COR-L47 (cell line): ENCODE data around the gene MAPK1.
"Not testable (repeated sequence)": the region's sequence is repeated elsewhere in the genome, so short reads cannot be mapped to it uniquely, and the experiment has no call there.

Experiments
- DNase-seq: peaks from one replicate; lab custom pipeline; 2025; lab: John Stamatoyannopoulos, UW

Gene MAPK1

DNA sequence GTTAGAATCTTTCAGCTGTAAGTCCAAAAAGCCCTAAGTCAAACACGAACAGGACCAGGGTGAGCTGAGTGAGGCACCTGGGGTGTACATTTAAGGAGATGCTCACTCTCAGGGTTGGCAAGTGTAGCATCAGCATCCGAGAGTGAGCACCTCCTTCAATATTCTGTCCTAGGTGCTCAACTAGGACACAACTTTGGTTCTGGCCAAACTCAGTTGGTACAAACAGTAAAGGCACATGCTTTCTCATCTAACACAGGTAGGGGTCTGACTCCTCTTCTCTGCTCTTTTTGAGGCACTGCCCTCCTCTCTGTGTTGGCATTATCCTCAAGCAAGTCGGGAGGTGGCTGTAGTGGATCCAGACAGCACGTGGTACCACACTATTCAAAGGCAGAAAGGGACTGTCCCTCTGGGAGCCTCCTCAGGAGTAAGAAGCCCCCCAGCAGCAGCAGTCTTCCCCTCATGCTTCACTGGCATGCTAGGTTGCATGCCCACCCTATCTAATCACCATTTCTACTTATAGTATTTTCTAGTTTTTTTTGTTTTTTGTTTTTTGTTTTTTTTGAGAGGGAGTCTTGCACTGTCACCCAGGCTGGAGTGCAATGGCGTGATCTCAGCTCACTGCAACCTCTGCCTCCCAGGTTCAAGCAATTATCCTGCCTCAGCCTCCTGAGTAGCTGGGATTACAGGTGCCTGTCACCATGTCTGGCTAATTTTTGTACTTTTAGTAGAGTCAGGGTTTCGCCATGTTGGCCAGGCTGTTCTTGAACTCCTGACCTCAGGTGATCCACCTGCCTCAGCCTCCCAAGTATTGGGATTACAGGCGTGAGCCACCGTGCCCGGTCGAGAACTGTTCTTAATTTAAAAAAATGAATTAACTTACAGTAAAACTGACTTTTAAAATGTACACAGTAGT lies 14.7 kb upstream of the MAPK1 start:
- no peak for DNase-seq

DNA sequence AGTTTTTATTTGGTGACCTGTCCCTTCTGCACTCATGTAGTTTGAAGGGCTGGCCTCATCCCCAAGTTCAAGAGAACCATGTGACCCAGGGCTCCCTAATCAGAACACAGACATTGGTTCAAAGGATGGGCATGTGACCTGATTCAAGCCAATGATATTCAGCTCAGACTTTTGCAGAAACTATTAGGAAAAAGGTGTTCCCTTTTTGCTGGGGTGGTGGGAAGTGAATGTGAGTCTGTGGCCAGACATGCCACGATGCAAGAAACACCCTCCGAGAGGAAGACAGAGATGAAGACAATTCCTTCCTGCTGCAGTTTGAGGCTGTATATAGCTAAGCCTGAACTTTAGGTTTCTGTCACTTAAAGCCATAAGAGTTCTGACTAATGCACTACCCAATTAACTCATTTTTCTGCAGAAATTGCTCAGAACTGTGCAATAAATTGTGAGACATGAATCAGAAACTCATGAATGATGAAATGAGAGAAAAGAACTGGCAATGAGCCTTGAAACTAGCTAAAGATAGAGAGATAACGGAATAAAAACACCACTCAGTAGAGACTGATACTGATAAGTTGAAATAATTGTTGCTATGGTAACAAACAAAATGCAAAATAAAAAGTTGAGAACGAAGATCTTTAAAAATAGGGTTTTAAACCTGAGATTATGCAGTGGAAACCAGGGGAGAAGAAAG lies 9.2 kb upstream of the MAPK1 start:
- no peak for DNase-seq

DNA sequence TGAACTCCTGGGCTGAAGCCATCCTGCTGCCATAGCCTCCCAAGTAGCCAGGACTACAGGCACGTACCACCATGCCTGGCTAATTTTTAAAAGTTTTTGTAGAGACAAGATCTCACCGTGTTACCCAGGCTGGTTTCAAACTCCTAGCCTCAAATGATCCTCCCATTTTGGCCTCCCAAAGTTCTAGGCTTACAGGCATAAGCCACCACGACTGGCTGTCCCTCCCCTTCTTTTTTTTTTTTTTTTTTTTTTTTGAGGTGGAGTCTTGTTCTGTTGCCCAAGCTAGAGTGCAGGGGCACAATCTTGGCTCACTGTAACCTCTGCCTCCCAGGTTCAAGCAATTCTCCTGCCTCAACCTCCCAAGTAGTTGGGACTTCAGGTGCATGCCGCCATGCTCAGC lies 7.5 kb upstream of the MAPK1 start:
- DNase-seq: not testable (repeated sequence)

DNA sequence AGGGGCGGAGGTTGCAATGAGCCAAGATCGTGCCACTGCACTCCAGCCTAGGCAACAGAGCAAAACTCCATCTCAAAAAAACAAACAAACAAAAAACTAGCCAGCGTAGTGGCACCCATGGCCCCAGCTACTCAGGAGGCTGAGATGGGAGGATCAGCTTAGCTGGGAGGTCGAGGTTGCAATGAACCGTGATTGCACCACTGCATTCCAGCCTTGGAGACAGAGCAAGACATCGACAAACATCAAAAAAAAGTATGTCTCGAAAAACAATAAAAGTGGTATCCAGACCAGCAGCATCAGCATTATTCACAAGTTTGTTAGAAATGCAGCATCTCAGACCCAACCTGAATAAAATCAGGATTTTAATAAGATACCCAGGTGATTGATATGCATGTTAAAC lies 6.2 kb upstream of the MAPK1 start:
- no peak for DNase-seq

DNA sequence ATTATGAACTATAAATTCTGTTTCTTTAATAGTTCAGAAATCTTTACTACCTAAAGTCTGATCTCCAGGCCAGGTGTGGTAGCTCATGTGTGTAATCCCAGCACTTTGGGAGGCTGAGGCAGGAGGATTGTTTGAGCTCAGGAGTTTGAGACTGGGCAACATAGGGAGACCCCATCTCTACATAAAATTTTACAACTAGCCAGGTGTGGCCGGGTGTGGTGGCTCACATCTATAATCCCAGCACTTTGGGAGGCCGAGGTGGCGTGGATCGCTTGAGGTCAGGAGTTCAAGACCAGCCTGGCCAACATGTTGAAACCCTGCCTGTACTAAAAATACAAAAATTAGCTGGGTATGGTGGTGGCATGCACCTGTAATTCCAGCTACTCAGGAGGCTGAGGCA lies 5.3 kb upstream of the MAPK1 start:
- not testable (repeated sequence) for DNase-seq

DNA sequence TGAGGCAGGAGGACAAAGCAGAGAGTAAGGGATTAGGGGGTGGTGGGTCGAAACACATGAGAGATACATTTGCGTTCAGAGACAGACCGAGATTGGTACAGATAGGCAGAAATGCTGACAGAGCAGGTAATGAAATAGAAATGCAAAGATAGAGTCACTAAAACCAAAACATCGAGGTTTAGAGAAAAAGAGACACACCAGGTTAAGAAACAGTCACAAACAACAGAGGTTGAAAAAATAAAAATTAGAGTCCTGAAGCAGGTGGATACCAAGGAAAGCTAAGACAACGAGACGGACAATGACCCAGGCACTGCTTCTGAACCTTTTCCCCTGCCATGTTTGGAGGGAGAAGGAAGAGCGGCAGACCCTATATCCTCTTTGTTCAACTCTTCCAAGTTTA lies 1.2 kb upstream of the MAPK1 start:
- DNase-seq: no peak

DNA sequence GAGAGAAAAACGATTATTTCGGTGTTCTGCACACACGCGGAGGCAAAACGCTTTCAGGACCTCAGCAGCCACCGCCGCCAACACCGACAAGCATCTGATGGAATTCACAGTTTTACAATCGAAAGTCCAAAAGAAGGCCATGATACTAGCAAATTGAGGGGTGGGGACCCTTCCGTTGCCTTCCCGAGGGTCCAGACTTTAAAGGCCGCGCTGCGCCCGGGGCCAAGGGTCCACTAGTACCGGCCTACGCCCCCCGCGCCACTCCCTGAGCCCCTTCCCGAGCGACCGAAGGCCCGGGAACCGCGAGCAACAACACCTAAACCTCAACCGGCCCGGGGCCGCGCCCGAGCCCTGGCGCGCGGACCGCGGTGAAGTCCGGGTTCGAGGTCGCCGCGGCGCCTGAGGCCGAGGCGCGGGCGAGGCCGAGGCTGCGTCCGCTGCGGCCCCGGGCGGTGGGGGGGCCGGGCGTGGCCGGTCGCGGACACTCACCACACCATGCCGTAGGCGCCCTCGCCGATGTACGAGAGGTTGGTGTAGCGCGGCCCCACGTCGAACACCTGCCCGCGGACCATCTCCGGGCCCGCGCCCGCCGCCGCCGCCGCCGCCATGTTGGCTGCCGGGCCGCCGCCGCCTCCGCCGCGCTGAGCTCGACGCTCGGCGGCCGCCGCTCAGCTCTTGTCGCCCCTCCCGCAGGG lies 465 bp downstream of the MAPK1 start:
- DNase-seq: no peak

DNA sequence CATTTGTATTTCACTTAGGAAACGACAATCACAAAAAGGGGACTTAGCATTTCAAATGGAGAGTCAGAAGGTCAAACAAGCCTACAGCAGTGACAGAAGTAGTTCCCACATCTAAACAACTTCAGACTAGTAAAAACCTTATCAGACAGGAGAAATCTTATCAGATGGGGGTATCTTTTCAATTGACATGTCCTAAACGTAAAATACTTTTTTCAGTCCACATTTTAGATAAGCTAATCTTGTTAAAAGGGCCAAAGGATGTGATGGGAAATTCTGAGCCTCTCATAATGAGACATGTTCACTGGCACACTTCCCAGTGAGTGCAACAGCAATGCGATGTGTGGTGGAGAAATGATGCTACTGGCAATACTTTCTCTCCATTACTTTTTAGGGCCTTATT lies 2.4 kb downstream of the MAPK1 start:
- no peak for DNase-seq

DNA sequence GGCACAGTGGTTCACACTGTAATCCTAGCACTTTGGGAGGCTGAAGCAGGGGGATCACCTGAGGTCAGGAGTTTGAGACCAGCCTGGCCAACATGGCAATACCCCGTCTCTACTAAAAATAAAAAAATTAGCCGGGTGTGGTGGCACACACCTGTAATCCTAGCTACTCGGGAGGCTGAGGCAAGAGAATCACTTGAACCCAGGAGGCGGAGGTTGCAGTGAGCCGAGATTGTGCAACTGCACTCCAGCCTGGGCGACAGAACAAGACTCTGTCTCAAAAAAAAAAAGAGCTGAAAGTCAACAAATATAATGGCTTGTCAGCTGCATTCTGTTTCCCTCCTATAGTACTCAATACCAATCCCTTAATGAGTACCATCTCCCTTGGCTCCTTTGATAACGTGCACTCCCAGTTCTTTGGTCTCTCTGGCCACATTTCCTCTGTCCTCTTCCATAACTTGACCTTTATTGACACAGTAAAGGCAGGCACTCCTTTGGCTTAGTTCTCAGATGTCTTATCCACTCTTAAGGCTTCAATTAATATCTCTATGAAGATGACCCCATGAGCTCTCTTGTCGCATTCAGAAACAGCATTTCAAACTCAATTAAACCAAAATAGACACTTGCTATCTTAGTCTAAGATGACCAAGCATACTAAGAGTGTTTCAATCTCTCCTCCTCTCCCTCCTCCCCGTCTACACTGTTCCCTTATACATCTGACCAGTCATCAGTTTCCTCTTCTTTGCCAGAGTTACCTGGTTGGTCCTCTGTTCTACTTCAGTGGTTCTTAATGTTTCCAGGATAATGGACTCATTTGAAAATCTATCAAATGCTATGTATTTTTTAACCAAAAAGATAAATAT lies 4.8 kb downstream of the MAPK1 start:
- DNase-seq: no peak

DNA sequence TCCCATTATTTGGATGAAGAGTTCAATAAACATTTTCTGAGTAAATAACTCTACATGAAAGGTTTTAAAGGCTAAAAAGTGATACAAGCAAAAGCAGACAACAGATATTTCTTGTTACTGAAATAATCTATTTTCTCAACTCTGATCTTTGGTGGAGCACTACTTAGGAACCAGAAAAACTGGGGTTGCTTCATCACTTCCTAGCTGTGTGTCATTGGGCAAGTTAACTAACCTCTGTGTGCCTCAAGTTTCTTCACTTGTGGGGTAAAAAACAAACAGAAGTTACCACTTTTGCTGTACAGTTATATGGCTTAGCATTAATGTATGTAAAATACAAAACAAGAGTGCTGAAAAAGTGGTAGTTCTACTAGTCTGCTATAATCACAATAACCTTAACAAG lies 5.6 kb downstream of the MAPK1 start:
- DNase-seq: no peak

DNA sequence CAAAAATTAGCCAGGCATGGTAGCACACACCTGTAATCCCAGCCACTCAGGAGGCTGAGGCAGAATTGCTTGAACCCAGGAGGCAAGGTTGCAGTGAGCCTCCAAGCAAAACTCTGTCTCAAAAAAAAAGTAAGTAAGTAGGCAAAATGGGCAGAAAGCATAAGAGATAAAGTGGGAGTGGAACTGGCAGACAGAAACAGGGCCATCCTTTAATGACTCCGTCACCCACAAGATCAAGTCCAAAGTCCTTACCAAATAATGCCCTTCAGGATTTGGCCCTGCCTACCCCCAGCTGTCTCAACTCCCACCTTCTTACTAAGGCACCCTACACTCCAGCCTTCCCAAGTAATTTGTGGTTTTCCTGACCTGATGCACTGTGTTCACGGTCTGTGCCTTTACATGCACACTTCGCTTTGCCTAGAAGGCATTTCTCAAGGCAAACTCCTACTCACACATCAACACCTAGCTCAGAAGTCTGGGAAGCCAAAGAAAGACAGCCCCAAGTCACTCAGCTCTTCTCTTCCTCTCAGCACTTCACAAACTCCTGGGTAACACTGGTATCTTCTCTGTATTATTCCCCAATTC lies 6.1 kb downstream of the MAPK1 start:
- no peak for DNase-seq

DNA sequence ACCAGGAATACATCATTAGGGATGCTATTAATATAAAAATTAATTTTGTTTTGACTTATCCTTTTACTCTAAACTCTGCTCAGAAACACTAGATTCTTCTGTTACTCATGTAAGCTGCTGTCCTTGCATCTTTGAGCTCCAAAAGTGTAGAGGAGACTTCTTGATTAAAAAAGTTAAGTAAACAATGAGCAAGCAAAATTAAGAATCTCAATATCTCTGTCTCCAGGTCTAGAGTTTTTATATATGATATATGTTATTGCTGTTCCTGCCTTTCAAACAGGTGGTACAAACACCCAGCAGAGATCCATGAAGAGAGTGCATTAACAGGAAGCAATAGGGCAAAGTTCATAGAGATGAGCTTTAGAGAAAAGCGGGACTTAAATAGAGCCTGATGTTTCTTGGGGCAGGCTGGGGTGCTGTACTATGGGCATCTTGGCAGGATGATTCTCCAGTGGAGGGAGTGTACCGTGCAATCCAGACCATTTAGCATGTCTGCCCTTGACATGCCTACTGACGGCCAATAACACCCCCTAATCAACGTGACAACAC lies 6.9 kb downstream of the MAPK1 start:
- no peak for DNase-seq

DNA sequence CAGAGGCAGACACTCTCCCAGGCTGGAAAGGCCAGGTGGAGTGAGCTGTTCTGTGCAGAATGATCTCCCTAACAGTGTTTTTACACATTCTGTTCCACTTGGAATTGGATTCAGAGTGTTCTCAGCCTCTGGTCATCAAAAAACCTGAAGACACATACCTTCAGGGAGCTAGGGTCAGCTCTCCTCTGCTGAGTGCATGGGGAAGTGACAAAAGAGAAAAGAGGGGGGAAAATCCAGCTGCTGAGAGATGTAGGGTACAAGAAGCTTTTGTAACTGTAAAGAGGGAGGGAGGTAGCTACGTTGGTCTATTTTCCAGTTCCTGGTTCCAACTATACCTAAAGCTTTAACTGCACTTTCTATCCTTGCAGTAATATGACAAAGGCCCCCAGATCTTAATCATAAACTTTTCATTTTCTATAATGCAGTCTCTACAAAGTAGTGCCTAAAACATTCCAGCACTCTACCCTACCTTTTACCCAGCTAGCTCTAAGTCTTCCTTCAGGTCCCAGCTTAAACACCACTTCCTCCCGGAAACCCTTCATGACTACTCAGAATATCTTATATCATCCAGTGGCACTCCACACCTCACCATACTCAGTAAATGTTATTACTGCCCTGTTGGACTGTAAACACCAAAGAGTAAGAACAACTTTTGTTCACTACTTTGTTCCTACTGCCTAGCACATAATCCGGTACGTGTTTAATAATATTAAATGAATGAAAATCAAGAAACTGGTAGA lies 9.2 kb downstream of the MAPK1 start:
- DNase-seq: no peak

DNA sequence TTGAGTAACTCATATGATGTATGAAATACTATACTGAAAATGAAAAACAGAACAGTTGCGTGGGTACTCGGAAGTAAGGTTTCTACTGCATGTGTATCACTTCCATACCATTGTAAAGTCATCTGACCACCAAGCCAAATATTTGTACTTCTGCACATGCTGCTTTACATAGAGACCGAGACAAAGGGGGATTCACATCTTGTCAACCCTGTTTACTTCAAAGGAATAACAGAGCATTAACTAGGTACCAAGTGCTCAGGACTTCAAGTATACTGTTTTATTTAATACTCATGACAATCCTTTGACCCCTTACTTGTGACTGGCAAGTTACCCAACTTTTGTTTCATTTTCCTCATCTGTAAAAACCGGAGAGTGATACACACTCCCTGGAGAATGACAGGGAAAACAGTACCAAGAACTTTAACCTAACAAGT lies 9.9 kb downstream of the MAPK1 start:
- DNase-seq: no peak

DNA sequence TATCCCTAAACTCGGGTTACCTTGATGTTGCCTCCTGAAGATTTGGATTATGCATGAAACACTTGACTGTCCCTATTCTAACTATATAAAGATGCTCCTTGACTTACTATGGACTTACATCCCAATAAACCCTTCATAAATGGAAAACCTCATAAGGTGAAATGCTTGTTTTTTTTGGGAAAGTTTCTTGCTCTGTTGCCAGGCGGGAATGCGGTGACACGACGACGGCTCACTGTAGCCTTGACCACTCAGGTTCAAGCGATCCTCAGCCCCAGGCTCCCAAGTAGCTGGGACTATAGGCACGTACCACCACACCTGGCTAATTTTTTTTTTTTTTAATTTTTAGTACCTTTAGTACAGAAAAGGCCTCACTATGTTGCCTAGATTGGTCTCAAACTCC lies 10.6 kb downstream of the MAPK1 start:
- no peak for DNase-seq

DNA sequence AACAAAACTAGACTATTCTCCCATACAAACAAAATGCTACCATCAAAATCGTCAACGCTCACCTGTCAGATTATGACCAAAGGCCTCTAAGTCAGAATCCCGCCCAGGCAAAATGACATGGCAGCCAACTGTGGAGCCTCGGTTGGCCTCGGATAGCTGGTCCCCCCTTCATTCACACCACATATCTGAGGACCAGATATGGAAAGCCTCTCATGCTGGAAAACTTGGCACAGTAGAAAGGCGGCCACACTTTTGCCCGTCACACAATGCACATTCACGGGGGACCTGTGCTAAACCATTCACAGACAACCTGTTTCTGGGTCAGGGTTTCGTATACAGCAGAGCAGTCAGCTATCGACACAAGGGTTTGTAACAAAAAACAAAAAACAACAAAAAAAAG lies 11.2 kb downstream of the MAPK1 start:
- no peak for DNase-seq

DNA sequence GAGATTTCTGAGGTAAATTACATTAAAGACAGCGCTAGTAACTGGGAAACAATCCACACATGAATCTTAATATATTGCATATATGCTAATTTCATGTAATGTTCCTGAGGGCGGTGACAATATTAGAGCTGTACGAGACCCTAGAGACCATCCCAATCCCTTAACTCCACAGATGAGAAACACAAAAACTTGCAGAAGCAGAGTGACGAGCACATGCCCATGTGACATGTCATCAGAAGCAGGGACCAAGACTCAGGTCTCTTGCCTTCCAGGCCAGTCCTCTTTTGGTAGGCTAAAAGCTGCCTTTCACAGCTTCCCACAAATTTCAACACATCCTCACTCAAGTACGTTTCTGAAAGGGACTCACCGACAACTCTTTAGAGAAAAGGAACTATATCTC lies 11.8 kb downstream of the MAPK1 start:
- DNase-seq: no peak

DNA sequence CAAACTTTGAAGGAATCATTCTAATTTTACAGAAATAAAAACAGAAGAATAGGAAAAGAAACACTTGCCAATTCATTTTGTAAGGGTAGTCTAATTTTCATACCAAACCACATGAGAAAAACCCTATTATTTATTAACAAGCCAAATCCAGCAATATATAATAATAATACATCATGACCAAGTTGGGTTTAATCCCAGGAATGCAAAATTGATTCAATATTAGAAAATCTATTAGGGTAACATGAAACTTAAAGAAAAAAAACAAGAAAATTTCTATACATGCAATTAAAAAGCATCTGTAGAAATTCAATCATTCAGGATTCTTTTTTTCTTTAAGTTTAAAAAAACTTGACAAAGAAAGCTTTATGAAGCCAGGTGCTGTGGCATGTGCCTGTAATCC lies 16.8 kb downstream of the MAPK1 start:
- DNase-seq: no peak

DNA sequence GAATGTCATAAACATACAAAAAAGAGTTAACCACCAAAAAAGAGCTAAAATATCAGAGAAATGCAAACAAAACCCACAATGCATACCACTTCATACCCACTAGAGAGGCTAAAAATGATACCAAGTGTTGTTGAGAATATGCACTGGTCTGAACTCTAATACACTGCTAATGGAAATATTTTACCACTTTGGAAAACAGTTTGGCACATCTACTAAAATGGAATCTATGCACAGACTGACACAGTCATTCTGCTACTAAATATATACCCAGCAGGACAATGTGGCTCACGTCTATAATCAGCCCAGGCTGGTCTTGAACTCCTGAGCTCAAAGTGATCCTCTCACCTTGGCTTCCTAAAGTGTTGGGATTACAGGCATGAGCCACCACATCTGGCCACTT lies 18.0 kb downstream of the MAPK1 start:
- no peak for DNase-seq

DNA sequence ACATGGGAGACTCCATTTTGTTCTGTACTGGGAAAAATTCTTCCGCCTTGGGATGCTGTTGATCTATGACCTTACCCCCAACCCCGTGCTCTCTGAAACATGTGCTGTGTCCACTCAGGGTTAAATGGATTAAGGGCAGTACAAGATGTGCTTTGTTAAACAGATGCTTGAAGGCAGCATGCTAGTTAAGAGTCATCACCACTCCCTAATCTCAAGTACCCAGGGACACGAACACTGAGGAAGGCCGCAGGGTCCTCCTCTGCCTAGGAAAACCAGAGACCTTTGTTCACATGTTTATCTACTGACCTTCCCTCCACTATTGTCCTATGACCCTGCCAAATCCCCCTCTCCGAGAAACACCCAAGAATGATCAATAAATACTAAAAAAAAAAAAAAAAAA lies 19.4 kb downstream of the MAPK1 start:
- DNase-seq: not testable (repeated sequence)
